ENCODE results near the gene ANAPC2.
A peak's percentile ranks its signal among the peaks of the same experiment; 100 is the strongest.

The ANAPC2 gene

DNA sequence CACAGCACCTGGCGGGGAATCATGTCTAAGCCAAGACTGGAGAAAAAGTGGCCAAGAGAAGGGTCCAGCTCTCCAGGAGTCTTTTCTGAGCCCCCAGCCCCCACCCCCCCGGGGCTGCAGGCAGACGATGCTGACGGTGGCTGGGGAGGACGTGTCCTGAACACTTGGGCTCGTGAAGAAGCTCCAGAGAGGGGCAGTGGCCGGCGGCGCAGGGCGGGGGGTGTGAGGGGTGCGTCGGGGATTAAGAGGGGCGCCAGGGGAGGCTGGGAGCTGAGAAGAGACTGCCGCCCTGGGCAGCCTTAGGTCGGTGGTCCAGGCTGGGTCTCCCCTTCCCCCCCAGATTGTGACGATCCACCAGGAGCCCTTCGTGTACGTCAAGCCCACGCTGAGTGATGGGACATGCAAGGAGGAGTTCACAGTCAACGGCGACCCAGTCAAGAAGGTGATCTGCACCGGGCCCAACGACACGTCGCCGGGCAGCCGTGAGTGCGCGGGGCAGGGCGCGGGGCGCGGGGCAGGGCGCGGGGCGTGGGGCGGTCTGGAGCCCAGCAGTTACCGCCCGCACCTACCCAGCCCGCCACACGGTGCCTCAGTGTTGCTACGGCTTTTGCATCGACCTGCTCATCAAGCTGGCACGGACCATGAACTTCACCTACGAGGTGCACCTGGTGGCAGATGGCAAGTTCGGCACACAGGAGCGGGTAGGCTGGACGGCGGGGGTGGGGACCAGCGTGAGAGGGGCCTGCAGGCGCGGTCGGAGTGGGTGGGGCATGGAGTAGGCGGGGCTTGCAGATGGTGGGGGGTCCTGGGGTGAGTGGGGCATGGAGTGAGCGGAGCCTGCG, 27.4 kb downstream of the ANAPC2 start:
- DNase-seq: no peak

DNA sequence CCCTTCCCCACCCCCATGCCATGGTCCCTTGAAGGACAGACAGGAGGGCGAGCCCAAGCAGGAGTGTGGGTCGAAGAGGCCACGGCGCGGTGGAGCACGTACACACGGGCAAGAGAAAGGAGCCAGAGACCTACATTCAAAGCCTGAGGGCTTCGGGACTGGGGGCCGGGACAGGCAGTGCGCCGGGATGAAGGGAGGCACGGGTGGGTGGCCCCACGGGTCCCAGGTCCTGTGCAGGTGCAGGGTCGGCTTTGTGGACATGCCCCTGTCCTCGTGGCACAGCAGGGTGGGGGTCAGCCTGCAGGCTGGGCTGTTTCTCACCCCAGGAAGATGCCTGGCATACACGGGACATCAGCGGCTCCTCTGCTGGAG, 28.3 kb downstream of the ANAPC2 start:
- DNase-seq: no peak

DNA sequence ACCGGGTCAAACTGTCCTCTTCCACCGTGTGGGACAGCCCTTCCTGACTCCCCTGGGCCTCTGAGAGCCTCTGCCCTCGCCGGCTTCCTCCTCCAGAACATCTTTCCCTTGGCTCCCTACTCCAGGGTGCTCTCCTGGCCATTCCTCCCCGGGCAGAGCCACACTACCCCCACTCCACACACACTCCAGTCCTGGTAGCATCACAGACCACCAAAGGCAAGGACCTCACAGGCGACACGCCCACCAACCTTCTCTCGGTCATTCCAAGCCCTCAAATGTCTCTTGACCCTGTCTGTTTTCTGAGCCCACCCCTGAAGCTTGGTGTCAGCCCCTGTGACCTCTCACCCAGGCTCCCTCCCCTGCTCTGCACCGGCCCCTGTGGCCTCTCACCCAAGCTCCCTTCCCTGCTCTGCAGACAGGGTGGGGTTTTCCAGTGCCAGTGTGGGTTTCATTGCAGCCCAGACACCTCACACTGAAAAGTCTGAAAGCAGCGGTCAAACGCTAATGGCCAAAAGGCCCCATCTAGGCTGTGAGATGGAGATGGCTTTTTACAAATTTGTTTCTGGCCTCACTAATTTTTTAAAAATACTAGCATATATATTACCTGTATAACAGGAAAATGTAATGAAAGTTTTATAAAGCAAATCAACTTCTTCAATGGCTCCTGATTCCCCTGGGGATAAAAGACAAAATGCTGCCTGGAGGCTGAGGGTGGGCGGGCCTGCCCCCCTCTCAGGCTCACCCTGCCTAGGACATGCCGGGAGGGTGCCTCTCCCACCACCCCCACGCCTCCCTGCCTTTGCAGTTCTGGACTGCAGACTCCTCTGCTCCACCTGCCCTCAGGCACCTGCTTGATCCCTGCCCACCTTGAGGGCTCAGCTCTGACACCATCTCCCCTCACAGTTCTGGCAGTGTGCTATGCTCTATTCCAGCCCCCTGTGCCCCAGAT, 29.0 kb downstream of the ANAPC2 start:
- no peak for DNase-seq

GRCh38 chr9:137158625-137159024, 29.7 kb downstream of the ANAPC2 start:
- DNase-seq: no peak

GRCh38 chr9:137157618-137158415, 30.5 kb downstream of the ANAPC2 start:
- no peak for DNase-seq

GRCh38 chr9:137156567-137157375, 31.6 kb downstream of the ANAPC2 start:
- peak; percentile 71 for DNase-seq

GRCh38 chr9:137152844-137153405, 35.4 kb downstream of the ANAPC2 start:
- DNase-seq: no peak

GRCh38 chr9:137150617-137151457, 37.5 kb downstream of the ANAPC2 start:
- DNase-seq: peak; percentile 68

GRCh38 chr9:137149942-137150616, 38.3 kb downstream of the ANAPC2 start:
- no peak for DNase-seq

- no peak for DNase-seq
Observed at GRCh38 chr9:137149363-137149762, 39.0 kb downstream of the ANAPC2 start.

GRCh38 chr9:137148661-137149060, 39.7 kb downstream of the ANAPC2 start:
- DNase-seq: no peak

DNA sequence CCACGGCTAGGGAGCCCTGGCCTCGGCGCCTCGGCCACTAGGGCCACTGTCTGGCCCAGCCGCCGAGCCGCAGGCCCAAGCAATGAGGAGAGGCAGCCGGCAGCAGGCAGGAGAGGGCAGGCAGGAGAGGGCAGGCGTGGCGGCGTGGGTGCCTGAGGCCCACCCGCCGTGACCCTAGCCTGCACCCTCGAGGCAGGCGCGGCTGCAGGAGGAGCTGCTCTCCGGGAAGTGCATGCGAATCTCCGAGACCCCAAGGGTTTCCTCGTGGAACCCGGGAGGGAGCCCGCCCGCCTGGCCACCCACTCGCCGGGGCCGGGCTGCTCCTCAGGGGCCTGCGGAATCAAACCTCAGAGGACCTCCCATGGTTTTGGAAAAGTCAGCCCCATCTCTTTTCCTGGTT, 40.1 kb downstream of the ANAPC2 start:
- DNase-seq: no peak

- DNase-seq: no peak
Observed at GRCh38 chr9:137147793-137148160, 40.6 kb downstream of the ANAPC2 start.

DNA sequence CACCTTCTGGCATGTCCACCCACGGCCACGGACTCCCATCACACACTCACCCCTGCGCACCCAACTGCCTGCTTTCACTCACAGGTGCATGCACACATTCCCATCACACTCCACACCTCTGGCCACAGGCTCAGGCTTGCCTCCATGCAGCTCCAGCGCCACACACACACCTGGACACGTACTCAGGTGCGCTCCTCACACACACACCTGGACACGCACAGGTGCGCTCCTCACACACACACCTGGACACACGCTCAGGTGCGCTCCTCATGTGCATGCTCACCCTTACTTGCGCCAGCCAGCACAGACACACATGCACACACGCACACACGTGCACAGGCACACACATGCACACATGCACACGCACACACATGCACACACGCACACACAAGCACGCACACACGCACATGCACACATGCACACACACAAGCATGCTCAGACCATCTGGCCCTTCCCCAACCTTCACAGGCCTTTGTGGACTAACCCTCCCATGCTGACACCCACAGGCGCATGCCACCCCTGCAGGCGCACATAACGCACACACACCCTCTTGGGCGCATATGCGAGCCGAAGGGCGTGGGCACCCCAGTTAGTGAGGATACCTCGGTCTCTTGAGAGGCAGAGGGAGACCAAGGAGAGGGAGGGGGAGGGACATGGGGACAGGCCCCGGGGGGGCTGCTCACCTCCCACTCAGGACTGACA, 41.1 kb downstream of the ANAPC2 start:
- DNase-seq: no peak

DNA sequence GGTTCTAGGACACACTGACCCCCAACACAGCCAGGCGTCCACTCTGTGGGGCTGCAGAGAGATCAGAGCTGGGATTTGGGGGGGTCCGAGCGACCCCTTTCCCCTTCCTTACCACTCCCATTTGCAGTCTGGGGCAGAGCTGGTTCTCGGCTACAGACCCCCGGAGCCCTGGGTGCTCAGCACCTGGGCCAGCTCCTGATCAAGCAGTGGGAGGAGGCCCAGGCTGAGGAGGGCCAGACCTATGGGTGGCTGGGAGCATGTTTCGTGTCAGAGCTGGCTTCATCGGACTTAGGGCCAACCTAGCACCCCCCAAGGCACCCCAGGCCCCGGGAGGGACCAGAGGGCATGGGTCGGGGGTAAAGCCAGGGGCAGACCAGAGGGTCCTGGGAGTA, 41.8 kb downstream of the ANAPC2 start:
- DNase-seq: no peak

GRCh38 chr9:137145731-137146526, 42.4 kb downstream of the ANAPC2 start:
- no peak for DNase-seq

DNA sequence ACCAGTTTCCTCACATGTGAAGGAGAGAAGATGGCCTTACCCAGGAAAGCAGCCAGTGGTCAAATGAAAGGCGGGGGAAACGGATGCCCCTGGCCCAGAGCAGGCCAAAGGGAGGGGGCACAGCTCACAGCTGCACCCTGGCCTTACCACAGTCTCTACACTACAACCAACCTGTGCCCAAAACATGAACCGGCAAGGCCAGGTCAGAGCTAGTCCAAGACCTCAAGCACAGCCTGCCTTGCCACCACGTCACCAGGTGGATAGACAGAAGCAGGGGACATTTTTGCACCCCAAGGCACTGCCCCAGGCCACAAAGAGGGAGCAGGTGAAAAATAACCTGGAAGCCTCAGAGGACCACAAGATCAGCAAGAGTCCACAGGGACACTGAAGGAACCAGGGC, 44.9 kb downstream of the ANAPC2 start:
- no peak for DNase-seq

All from hematopoietic multipotent progenitor cell treated with erythropoietin and hydrocortisone succinate and interleukin-3 and kit ligand, for 8 days (in vitro differentiated cells).